GM21390 (cell line): ENCODE measurements around the gene ADGRV1.
"Not testable (repeated sequence)": the region's sequence is repeated elsewhere in the genome, so short reads cannot be mapped to it uniquely, and the experiment has no call there.

ENCODE experiments used
- ATAC-seq: cut with Tn5 transposase; IDR thresholded peaks from one replicate; pipeline ENCODE4 v1.9.1; 2021; ENCODE audit not compliant: unreplicated experiment

ADGRV1 gene

GRCh38 chr5:90709323-90710155, 150.9 kb downstream of the ADGRV1 start:
- ATAC-seq: peak; percentile 83

DNA sequence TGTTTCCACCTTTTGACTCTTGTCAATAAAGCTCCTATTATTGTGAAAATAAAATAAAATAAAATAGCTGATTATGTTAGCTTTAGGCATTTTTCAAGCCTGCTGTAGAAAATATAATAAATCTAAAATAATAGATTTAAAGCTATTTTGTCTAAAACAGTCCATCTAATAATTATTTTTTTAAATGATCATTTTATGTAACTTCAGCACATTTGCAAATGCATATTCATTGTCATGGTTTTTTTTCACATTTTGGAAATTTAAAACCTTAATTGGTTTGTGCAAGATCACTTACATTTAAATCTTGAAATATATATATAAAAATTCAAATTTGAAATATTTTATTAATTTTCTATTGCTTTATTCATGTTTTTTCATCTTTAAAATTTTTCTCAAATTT, 159.8 kb downstream of the ADGRV1 start:
- no peak for ATAC-seq

DNA sequence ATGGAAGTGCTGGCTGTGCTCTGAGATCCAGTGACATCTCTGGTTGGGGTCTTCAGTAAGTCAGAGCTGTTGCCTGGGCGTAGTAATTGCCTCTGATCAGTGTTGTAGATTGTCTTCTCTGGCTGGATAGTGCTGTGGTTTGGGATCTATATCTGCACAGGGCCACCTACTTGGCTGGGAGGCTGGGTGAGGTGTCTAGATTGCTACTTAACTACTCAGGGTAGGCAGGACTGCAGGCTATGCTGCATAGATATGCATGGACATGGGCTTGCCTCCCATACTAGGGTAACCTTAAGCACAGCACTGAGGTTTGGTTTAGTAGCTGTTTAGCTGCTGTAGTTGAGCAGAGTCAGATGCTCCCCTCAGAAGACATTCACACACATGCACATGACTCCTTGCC, 181.0 kb downstream of the ADGRV1 start:
- ATAC-seq: no peak

DNA sequence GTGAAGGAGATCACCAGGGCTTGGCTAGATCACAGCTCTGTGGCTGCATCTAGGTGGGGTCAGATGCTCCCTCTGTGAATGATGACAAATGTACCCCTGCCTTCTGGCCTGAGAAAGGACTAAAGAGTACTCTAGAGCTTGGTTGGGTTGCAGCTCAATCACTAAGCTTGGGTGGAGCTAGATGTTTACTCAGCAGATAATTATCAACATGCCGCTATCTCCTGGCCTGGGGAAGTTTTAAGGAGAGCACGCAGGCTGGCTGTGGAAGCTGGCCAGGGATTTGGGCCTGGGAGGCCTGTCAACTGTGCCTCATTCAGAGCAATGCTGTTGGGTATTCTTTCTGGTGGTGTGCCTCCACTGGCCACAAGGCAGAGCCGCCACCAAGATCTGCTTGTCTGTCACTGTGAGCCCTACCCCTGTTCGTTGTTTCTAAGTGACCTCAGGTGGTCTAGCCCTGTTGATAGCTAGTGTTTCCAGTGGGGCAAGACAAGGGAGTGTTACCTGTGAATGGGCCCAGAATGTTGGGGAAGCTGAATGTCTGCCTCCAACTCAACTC, 181.7 kb downstream of the ADGRV1 start:
- ATAC-seq: no peak

DNA sequence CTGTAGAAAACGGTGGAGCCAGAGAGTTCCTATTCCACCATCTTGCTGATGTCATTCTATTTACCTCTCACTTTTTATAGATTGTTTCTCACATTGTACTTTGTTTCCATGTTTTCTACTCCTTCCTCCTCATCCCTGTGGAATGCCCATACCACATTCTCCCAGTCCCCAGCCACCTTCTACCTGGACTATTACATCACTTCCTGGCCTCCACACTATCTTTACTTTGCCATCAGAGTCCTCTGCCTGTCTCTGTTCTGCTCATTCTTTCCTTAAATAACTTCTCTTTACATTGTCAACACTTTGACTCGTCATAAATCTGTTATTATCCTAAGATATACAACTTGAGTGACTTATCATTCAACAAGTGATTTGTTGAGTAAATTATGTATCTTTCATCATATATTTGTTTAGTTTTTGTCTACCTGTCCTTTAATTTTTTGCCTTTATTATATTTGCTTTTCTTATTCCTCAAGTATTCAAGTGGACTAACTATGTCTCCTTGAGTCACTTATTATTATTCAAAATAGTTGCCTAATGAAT, 182.5 kb downstream of the ADGRV1 start:
- ATAC-seq: no peak

DNA sequence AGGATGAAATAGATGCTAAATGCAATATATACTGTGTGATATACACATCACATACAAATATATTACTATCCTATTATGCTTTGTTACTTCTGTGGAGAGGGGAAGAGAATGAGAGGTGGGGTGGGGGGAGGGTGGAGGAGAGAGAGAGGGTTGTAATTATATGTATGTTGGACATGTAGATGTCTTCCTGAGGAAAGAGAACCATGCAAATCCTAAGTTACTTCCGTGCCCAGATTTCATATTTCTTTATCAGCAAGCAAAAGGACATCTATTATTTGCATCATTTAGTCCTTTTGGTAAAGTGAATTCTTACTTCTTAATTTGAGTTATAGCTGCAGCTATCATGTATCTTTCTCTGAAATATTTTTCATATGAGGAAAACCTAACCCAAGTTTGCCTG, 187.5 kb downstream of the ADGRV1 start:
- ATAC-seq: no peak

DNA sequence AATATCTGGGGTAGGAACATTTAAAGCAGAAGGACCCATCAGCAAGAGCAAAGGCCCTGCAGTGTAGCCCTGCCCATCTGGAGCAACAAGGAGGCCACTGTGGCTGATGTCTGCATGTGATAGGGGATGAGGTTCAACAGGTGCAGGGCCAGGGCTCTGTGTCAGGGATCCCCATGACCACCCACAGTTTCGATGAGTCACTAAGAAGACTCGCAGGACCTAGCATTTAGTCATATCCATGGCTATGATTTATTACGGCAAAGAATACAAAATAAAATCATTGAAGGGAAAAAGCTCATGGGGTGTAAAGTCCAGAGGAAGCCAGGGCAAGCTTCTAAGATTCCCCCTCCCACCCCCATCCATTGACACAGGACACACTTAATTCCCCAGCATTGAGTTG, 188.6 kb downstream of the ADGRV1 start:
- ATAC-seq: no peak

- ATAC-seq: no peak
These were observed 189.1 kb downstream of the ADGRV1 start for GRCh38 chr5:90747693-90748092.

DNA sequence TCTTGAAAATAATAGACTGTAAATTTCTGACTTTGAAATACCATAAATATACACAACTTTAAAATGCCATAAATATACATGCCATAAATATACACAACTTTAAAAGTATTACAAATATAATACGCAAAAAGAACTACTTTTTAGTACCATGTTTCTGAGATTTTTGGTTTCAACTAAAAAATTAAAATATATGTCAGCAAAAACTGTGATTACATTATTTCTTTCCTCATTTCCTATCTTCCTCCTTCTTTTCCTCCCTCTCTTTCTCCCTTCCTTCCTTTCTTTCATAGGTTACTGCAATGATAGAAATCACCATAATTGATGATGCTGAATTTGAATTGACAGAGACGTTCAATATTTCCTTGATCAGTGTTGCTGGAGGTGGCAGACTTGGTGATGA, 200.5 kb downstream of the ADGRV1 start:
- no peak for ATAC-seq

DNA sequence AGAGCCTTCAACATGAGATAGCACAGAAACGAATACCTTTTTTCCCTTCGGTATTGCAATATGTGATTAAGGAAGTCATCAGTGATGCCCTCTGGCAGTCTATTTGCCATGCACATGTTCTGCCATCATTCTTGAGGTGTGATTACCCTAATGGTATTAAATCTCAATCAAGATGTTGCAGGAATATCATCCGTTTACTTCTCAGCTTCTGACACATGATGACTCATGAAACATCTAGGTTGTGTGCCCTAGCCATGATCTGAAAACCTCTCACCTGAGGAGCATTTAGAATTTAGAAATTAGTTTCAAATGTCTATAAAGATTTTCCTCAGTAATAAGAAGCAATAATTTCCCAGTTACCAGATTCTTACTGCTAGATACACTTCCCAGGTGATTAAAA, 209.1 kb downstream of the ADGRV1 start:
- ATAC-seq: no peak

GRCh38 chr5:90770006-90770541, 211.5 kb downstream of the ADGRV1 start:
- ATAC-seq: not testable (repeated sequence)

GRCh38 chr5:90777959-90778358, 219.4 kb downstream of the ADGRV1 start:
- ATAC-seq: no peak

DNA sequence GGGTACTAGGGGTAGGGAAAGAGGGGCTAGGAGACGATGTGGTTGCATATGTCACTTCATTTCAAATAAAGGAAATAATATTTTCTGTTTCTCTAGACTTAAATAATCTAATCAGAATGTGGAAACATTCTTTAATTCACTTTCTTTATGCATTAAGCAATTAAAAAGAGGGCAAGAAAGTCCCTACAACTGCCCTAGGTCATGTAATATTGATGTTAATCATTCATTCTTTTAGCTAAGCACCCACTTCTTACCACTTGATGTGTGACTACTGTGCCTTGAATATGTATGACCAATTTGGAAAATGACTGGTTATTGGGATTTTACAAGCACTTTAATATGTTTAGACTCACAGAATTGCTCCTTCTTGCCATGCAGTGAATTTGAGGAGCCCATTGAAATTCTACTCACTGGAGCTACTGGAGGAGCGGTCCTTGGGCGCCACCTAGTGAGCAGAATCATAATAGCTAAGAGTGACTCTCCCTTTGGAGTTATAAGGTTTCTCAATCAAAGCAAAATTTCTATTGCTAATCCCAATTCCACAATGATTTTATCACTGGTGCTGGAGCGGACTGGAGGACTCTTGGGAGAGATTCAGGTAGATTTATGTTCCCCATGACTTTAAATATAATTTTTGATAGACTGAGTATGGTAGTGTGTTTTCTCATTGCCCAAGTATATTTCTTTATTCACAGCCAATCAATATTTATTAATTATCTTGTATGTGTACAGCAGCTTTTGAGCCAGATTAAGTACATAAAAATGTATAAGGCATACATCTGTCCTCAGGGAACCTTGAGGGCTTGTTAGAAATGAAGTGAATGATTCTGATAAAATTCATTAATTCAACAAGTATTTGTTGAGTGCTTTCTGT, 225.1 kb downstream of the ADGRV1 start:
- peak; percentile 94 for ATAC-seq

DNA sequence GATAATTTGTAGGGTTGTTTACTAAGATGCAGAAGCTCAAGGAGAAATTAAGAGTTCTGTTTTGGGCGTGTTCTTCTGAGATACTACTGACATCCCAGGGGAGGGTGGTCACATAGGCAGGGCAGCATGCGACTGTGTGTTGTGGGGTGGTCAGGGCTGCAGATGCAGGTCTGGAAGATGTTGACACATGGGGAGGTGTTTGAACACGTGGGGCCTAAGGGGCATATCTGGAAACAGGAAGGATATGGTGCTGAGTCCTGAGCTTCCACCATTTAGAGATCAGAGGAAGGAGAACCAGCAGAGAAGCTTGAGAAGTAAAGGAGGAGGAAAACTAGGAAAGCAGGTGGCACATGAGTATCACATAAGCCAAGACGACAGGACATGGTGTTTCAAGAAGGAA, 228.2 kb downstream of the ADGRV1 start:
- ATAC-seq: no peak

DNA sequence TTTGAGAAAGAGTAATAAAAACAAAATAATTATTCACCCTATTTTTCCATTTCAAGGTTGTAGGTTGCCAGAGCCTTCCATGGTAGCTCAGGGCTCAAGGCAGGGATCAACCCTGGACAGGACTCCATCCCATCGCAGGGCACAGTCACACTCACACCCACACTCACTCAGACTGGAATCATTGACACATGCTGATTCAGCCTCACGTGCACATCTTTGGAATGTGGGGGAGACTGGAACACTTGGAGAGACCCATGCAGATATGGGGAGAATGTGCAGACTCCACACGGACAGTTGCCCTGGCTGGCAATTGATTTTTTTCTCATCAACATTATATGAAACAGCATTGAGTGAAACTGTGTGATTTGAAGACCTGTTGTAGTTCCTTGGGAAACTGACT, 234.1 kb downstream of the ADGRV1 start:
- ATAC-seq: no peak

- no peak for ATAC-seq
These were observed 234.6 kb downstream of the ADGRV1 start for GRCh38 chr5:90793183-90793582.

GRCh38 chr5:90796919-90797318, 238.3 kb downstream of the ADGRV1 start:
- not testable (repeated sequence) for ATAC-seq

DNA sequence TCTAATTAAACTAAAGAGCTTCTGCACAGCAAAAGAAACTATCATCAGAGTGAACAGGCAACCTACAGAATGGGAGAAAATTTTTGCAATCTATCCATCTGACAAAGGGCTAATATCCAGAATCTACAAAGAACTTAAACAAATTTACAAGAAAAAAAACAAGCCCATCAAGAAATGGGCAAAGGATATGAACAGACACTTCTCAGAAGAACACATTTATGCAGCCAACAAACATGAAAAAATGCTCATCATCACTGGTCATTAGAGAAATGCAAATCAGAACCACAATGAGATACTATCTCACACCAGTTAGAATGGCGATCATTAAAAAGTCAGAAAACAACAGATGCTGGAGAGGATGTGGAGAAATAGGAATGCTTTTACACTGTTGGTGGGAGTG, 241.5 kb downstream of the ADGRV1 start:
- ATAC-seq: not testable (repeated sequence)

GRCh38 chr5:90800515-90800914, 241.9 kb downstream of the ADGRV1 start:
- ATAC-seq: not testable (repeated sequence)

- ATAC-seq: peak; percentile 82
These were observed 244.1 kb downstream of the ADGRV1 start for GRCh38 chr5:90802474-90803317.
